MCF 10A (cell line): ENCODE measurements around the gene SH3BP1. TPM values are rescaled to one million over a fixed set of nuclear protein-coding genes. Genes with fewer than 3 reads are reported as not detected.

Experiments used
- BruUV-seq: library from RNA; stranded (reverse); fragments of 400-500 nt; replicated peaks from 2 replicates; lab custom pipeline; 2021; lab: Mats Ljungman, UMichigan
- CTCF ChIA-PET: fragments of 300-600 bp; sonication (Branson Sonifier 250); formaldehyde crosslinking; extraction: SDS; loops from one replicate; lab custom pipeline; 2021; ENCODE audit warnings: antibody characterized with exemption, inconsistent platforms; lab: Yijun Ruan, JAX
- POLR2A ChIA-PET: fragments of 300-600, 350-650 bp; sonication (Branson Sonifier 250); formaldehyde crosslinking; extraction: SDS; loops from one replicate; lab custom pipeline; 2020; ENCODE audit warnings: antibody characterized with exemption, inconsistent platforms; lab: Yijun Ruan, JAX
- DNase-seq: peaks from one replicate; pipeline ENCODE4 v3.0.0-alpha.2; 2018; ENCODE audit not compliant: unreplicated experiment
- H3K27ac Mint-ChIP-seq: one replicate; pipeline ENCODE4 v1.8.0; 2022; ENCODE audit warnings: mild to moderate bottlenecking, low read depth, mixed read lengths; ENCODE audit not compliant: unreplicated experiment
- H3K27me3 Mint-ChIP-seq: one replicate; pipeline ENCODE4 v1.8.0; 2022; ENCODE audit warnings: mixed read lengths; ENCODE audit not compliant: insufficient read depth, unreplicated experiment
- H3K36me3 Mint-ChIP-seq: one replicate; pipeline ENCODE4 v1.8.0; 2022; ENCODE audit warnings: mild to moderate bottlenecking, moderate library complexity, mixed read lengths; ENCODE audit not compliant: insufficient read depth, unreplicated experiment
- H3K4me1 Mint-ChIP-seq: one replicate; pipeline ENCODE4 v1.8.0; 2022; ENCODE audit warnings: mixed read lengths; ENCODE audit not compliant: insufficient read depth, unreplicated experiment
- H3K4me3 Mint-ChIP-seq: one replicate; pipeline ENCODE4 v1.8.0; 2022; ENCODE audit warnings: mild to moderate bottlenecking, moderate library complexity, mixed read lengths; ENCODE audit not compliant: unreplicated experiment
- H3K9me3 Mint-ChIP-seq: one replicate; pipeline ENCODE4 v1.8.0; 2022; ENCODE audit warnings: mixed read lengths; ENCODE audit not compliant: unreplicated experiment
- CTCF ChIP-seq: fragments of 200-600 bp; IDR thresholded peaks from one replicate; pipeline ENCODE4 v1.8.0; 2022; ENCODE audit warnings: antibody characterized with exemption, mild to moderate bottlenecking; ENCODE audit not compliant: unreplicated experiment
- intact Hi-C: fragments of 100-400 bp; cut with micrococcal nuclease; formaldehyde crosslinking; loops from 2 replicates; pipeline ENCODE4 v1.14.1; 2022
- total RNA-seq: library from RNA; stranded (reverse); gene quantifications from 2 replicates; pipeline ENCODE4 v1.2.3, GENCODE V29; 2022

Gene SH3BP1
- total RNA-seq, 1 experiment from 2014 or later, result 1.5 TPM

DNA sequence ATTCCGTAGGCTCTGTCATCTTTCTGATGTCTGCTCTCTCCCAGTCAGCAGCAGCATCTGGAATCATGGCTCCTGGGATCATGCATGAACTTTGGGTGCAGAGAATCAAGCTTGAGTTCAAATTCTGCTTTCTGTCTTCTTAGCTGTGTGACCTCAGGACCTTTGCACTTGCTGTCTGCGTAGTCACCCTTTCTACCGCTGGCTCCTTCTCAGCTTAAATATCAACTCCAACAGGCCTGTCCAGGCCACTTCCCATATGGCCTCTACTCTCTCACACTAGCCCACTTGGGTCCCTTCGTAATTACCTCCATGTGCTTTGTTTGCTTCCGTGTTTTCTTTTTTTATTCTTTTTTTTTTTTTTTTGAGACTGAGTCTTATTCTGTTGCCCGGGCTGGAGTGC lies 35.4 kb upstream of the SH3BP1 start:
- no peaks in the 10 kb centered on the region for H3K9me3 Mint-ChIP-seq

GRCh38 chr22:37604875-37605274 lies 34.6 kb upstream of the SH3BP1 start:
- intact Hi-C loops, result loop anchor here (5.0 kb wide), 1 partner anchor 72 kb away; the partner anchor contains the start of gene LGALS1
- H3K4me1 Mint-ChIP-seq, result peaks cover 20% of the 10 kb centered on the region
- BruUV-seq, result no TSS peak
- H3K9me3 Mint-ChIP-seq, result no peaks in the 10 kb centered on the region
- TF ChIP-seq CTCF, result no peak
- no peaks in the 10 kb centered on the region for H3K36me3 Mint-ChIP-seq
- H3K27me3 Mint-ChIP-seq, result no peaks in the 10 kb centered on the region
- no peak overlapping the region for H3K4me3 Mint-ChIP-seq
- CTCF ChIA-PET, result interaction anchor here (0.7 to 2.3 kb wide), 3 partner anchors 9 to 415 kb away, joined by 4 to 10 read pairs (median 4); no protein-coding TSS in a partner anchor
- POLR2A ChIA-PET, result no interaction called here
- H3K27ac Mint-ChIP-seq, result no peak overlapping the region
- DNase-seq, result no peak

More for the DNA sequence above, 35.4 kb upstream of the SH3BP1 start:
- Mint-ChIP-seq H3K4me3 (no peak overlapping the region), H3K27me3 (no peaks in the 10 kb centered on the region), H3K27ac (no peak overlapping the region), H3K36me3 (no peaks in the 10 kb centered on the region), H3K4me1 (peaks cover 14% of the 10 kb centered on the region)
- DNase-seq, result no peak
- POLR2A ChIA-PET, result interaction anchor here (1.5 kb wide), 1 partner anchor 12 kb away, joined by 4 read pairs; no protein-coding TSS in a partner anchor
- CTCF ChIA-PET, result interaction anchor here (0.7 to 2.3 kb wide), 4 partner anchors 12 to 414 kb away, joined by 3 to 10 read pairs (median 4); no protein-coding TSS in a partner anchor
- no peak for TF ChIP-seq CTCF
- intact Hi-C loops, result no loop called here
- BruUV-seq, result no TSS peak

GRCh38 chr22:37607010-37607934 lies 32.2 kb upstream of the SH3BP1 start:
- Mint-ChIP-seq H3K4me3 (peak overlapping the region; percentile 85), H3K27me3 (no peaks in the 10 kb centered on the region), H3K9me3 (no peaks in the 10 kb centered on the region)

More at GRCh38 chr22:37607010-37607934, 32.2 kb upstream of the SH3BP1 start:
- ChIA-PET POLR2A (interaction anchor here (0.6 to 4.2 kb wide), 32 partner anchors 8 to 292 kb away, joined by 3 to 31 read pairs (median 4); partner anchors contain the start of genes ANKRD54, CARD10, EIF3L and GCAT), CTCF (interaction anchor here (0.6 to 2.9 kb wide), 42 partner anchors 8 to 1520 kb away, joined by 3 to 21 read pairs (median 4); partner anchors contain the start of gene PDXP)
- peak; percentile 90 for DNase-seq
- Mint-ChIP-seq H3K36me3 (no peaks in the 10 kb centered on the region), H3K27ac (peak overlapping the region; percentile 98), H3K4me1 (peaks cover 12% of the 10 kb centered on the region)
- no TSS peak for BruUV-seq
- peak; percentile 90 for TF ChIP-seq CTCF
- intact Hi-C loops, result loop anchor here (1.0 to 5.0 kb wide), 2 partner anchors 70 to 358 kb away; partner anchors contain the start of gene LGALS1
